ENCODE data around the gene PARD3B. TPM values are rescaled to one million over a fixed set of nuclear protein-coding genes. Genes with fewer than 3 reads are reported as not detected.

Gene PARD3B
- polyA plus RNA-seq, 1 donor: 14.0 TPM

DNA sequence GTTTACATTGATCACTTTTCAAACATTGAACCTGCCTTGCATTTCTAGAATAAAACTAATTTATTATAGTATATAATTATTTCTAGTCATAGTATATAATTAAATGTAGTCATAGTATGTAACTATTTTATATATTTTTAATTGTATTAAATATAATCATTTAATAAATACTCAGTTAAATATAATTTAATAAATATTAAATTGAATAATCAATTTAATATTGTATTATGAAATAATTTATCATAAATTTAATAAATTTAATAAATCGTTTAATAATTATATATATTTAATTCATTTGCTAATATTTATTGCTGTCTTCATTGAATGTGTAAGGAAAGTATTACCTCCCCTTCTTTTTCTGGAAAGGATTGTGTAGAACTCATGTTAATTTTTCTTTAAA is 911.4 kb downstream of the PARD3B start:
- no peak overlapping the region for H3K4me3 ChIP-seq (ENCODE audit: low read length)
- no peak for DNase-seq
- no CpG with 5 or more reads among the region's 1 CpG for WGBS (ENCODE audit: insufficient coverage, low lambda C conversion rate)

DNA sequence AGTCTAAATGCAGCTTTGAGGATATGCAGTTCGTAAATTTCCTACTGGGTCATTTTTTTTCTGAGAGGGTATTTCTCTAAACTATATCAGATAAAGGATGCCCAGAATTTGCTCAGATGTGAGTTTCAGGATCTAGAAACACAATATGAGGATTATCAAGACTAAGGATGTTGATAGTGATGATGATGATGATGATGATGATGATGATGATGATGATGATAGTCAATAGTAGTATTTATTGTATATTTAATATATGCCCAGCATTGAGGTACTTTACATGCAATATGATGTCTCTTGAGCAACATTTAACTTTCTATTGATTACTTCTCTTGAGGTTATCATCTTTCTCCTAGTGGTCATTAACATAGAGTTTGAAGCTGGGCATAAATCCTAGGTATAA is 914.9 kb downstream of the PARD3B start:
- H3K4me3 ChIP-seq (ENCODE audit: low read length): no peak overlapping the region
- 83% methylated on average over 1 of the region's 1 CpG for WGBS (ENCODE audit: insufficient coverage, low lambda C conversion rate)
- no peak for DNase-seq
- H3K4me1 ChIP-seq (ENCODE audit: control insufficient read depth, insufficient read depth, low read length): no peaks in the 10 kb centered on the region
- no peaks in the 10 kb centered on the region for H3K9me3 ChIP-seq (ENCODE audit: control insufficient read depth, low read depth, low read length)
- no peak overlapping the region for H3K27ac ChIP-seq (ENCODE audit: low read length)
- H3K27me3 ChIP-seq (ENCODE audit: control insufficient read depth, insufficient read depth, low read length): no peaks in the 10 kb centered on the region
- no peaks in the 10 kb centered on the region for H3K36me3 ChIP-seq (ENCODE audit: control insufficient read depth, insufficient read depth, low read length)

More for the DNA sequence above, 911.4 kb downstream of the PARD3B start:
- H3K4me1 ChIP-seq (ENCODE audit: control insufficient read depth, insufficient read depth, low read length): no peaks in the 10 kb centered on the region
- no peaks in the 10 kb centered on the region for H3K27me3 ChIP-seq (ENCODE audit: control insufficient read depth, insufficient read depth, low read length)
- H3K27ac ChIP-seq (ENCODE audit: low read length): no peak overlapping the region
- no peaks in the 10 kb centered on the region for H3K36me3 ChIP-seq (ENCODE audit: control insufficient read depth, insufficient read depth, low read length)
- H3K9me3 ChIP-seq (ENCODE audit: control insufficient read depth, low read depth, low read length): no peaks in the 10 kb centered on the region

DNA sequence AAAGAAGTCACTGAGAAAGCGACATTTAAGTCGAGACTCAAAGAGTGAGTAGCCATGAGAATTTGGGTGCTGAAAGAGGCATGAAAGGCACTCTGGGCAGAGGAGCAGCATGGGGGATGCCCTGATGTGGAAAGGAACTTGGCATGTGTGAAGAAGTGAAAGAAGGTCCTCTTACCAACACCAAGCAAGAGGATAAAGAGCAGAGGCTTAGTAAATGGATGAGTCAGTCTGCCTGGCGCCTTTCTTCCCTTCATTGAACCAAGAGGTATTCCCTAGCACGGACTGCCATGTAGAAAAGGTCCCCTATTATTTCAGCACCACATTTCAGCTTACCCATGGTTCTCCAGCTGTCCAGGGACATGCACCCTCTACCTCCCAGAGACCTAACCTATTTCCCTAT is 915.9 kb downstream of the PARD3B start:
- WGBS (ENCODE audit: insufficient coverage, low lambda C conversion rate): 100% methylated on average over 3 of the region's 4 CpGs
- no peak for DNase-seq
- H3K4me1 ChIP-seq (ENCODE audit: control insufficient read depth, insufficient read depth, low read length): no peaks in the 10 kb centered on the region
- no peaks in the 10 kb centered on the region for H3K36me3 ChIP-seq (ENCODE audit: control insufficient read depth, insufficient read depth, low read length)
- H3K27ac ChIP-seq (ENCODE audit: low read length): no peak overlapping the region
- H3K4me3 ChIP-seq (ENCODE audit: low read length): no peak overlapping the region
- H3K27me3 ChIP-seq (ENCODE audit: control insufficient read depth, insufficient read depth, low read length): no peaks in the 10 kb centered on the region
- no peaks in the 10 kb centered on the region for H3K9me3 ChIP-seq (ENCODE audit: control insufficient read depth, low read depth, low read length)

DNA sequence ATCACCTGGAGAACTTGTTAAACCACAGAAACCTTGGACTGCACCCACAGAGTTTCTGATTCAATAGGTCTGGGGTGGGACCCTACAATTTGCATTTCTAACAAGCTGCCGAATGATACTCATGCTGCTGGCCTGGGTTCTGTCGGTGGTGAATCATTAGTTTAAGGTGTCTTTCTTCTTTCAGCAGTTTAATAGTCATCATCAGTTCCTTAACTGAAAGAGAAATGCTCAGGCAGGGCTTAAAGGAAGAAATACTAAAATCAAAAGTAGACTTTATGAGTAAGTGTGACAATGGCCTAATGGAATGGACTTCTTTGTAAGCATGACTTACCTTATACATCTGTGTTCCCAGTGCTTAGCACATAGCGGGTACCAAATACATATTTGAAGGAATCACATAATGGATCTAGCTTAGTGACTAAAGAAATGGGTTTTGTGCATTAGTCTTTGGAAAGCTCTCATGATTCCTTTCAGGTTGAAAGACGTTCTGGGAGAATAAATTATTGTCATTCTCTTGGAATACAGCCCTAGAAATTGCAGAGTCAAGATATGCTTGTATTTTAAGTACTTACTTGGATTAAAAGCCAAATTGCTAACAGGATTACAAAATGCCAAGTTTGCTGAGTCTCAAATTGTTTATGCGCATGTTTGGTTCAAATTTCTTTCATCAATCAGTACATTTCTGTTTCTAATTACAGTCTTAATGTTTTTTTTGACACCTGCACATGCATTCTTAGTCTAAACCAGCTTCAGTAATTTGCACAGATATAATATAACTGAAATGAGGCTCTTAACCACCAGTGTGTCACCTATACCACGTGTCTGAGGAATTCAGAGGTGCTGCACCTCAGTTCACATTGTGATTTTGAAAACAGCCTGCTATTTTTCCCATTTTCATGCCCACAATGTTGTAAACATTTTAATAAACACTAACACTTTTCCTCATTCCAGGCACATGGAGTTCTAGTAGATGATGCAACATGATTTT is 916.7 kb downstream of the PARD3B start:
- Histone ChIP-seq H3K9me3 (ENCODE audit: control insufficient read depth, low read depth, low read length) (no peaks in the 10 kb centered on the region), H3K4me3 (ENCODE audit: low read length) (no peak overlapping the region), H3K4me1 (ENCODE audit: control insufficient read depth, insufficient read depth, low read length) (no peaks in the 10 kb centered on the region), H3K27me3 (ENCODE audit: control insufficient read depth, insufficient read depth, low read length) (no peaks in the 10 kb centered on the region), H3K36me3 (ENCODE audit: control insufficient read depth, insufficient read depth, low read length) (no peaks in the 10 kb centered on the region), H3K27ac (ENCODE audit: low read length) (no peak overlapping the region)
- no peak for DNase-seq
- 100% methylated on average over 2 of the region's 6 CpGs for WGBS (ENCODE audit: insufficient coverage, low lambda C conversion rate)

DNA sequence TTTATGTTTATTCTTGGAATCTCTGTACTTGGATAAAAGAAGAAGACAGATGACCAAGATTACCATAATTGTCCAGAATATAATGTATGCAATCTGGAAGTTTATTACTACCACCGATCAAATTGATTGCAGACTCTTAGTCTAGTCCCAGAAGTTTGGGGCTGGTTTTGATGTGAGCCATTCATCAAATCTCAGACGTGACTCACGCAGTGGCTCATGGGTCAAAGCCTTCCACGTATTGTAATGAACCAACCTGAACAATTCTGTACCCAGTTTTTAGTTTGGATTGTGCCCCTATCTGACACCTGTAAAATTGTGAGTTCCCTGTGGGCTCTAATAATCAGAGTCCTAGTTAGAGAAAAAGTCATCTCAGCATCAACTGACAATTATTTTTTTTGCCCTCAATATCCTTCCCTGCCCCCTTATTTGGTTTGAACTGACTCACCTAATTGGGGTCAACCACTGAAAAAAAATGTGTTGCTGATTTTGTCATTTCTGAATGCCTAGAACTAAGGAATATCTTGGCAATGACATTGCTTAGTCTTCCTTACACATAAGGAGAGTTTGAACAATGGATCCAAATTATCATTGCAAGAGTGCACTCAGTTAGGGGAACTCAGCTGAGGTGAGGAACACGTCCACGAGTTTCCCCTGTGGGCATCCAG is 917.5 kb downstream of the PARD3B start:
- Histone ChIP-seq H3K4me3 (ENCODE audit: low read length) (no peak overlapping the region), H3K27me3 (ENCODE audit: control insufficient read depth, insufficient read depth, low read length) (no peaks in the 10 kb centered on the region), H3K4me1 (ENCODE audit: control insufficient read depth, insufficient read depth, low read length) (no peaks in the 10 kb centered on the region), H3K27ac (ENCODE audit: low read length) (no peak overlapping the region), H3K9me3 (ENCODE audit: control insufficient read depth, low read depth, low read length) (no peaks in the 10 kb centered on the region), H3K36me3 (ENCODE audit: control insufficient read depth, insufficient read depth, low read length) (no peaks in the 10 kb centered on the region)
- WGBS (ENCODE audit: insufficient coverage, low lambda C conversion rate): no CpG with 5 or more reads among the region's 6 CpGs
- DNase-seq: no peak

DNA sequence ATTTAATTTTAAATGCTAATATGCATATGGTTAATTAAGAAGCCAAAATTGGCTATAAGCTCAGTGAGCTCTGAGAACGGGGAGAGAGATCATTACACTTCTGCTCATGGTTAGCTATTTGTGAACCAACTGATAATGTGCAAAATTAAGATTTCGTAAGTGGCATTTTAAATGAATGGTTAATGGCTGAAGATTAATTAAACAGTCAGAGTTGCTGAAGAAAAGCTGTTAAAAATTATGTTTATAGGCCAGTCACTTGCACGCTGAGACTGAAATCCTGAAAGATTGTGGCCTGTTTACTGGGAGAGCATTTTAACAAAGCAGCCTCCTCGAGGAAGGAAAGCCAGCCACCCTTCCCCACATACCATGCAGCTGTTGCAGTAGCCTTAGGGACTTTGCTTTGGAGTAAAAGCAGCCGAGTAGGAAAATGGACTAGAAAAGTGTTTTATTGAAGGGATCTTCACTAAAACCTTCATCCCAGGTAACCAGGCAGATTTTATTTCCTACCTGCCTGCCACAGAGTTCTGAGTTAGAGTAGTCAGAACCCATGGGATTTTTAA is 918.3 kb downstream of the PARD3B start:
- no peak overlapping the region for H3K27ac ChIP-seq (ENCODE audit: low read length)
- H3K4me3 ChIP-seq (ENCODE audit: low read length): no peak overlapping the region
- DNase-seq: no peak
- no peaks in the 10 kb centered on the region for H3K36me3 ChIP-seq (ENCODE audit: control insufficient read depth, insufficient read depth, low read length)
- H3K9me3 ChIP-seq (ENCODE audit: control insufficient read depth, low read depth, low read length): no peaks in the 10 kb centered on the region
- no CpG with 5 or more reads among the region's 5 CpGs for WGBS (ENCODE audit: insufficient coverage, low lambda C conversion rate)
- no peaks in the 10 kb centered on the region for H3K4me1 ChIP-seq (ENCODE audit: control insufficient read depth, insufficient read depth, low read length)
- no peaks in the 10 kb centered on the region for H3K27me3 ChIP-seq (ENCODE audit: control insufficient read depth, insufficient read depth, low read length)

DNA sequence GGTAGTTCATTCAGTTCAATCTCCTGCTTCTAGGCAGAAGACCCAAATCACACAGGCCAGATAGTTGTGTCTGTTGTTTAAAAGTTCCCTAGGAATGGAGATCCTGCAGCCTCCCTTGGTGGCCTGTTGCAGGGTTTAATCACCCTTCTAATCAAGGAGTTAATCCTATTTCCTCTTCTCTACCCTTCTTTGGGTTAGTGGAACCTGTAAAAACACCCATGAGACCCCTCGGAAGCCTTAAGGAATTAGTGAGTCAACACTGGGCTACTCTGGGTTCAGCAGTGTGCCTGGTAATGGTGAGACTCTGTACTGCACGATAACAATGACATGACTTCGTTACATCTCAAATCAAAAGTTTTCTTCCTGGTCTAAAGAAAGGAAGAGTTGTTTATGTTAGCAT is 919.4 kb downstream of the PARD3B start:
- Histone ChIP-seq H3K9me3 (ENCODE audit: control insufficient read depth, low read depth, low read length) (no peaks in the 10 kb centered on the region), H3K36me3 (ENCODE audit: control insufficient read depth, insufficient read depth, low read length) (no peaks in the 10 kb centered on the region), H3K27me3 (ENCODE audit: control insufficient read depth, insufficient read depth, low read length) (no peaks in the 10 kb centered on the region), H3K4me3 (ENCODE audit: low read length) (no peak overlapping the region), H3K27ac (ENCODE audit: low read length) (no peak overlapping the region), H3K4me1 (ENCODE audit: control insufficient read depth, insufficient read depth, low read length) (no peaks in the 10 kb centered on the region)
- DNase-seq: no peak
- WGBS (ENCODE audit: insufficient coverage, low lambda C conversion rate): 93% methylated on average over 3 of the region's 3 CpGs

DNA sequence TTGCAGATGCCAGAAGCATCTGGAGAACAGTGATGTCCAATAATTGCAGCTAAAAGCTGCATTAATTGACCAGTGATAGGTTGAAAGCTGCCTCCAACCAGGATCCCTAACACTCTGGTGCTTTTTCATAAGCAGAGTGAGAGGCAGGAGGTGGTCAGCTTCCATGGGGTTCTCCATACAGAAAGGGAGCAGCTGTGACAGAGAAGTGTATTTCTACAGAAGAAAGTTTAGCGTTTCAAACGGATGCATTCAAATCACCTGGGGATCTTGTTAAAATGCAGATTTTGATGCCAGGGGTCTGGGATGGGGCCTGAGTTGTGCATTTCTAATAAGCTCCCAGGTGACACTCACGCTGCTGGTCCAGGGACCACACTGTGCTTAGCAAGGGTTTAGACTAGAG is 920.5 kb downstream of the PARD3B start:
- no peak overlapping the region for H3K4me3 ChIP-seq (ENCODE audit: low read length)
- no peaks in the 10 kb centered on the region for H3K4me1 ChIP-seq (ENCODE audit: control insufficient read depth, insufficient read depth, low read length)
- H3K27ac ChIP-seq (ENCODE audit: low read length): no peak overlapping the region
- no peak for DNase-seq
- H3K36me3 ChIP-seq (ENCODE audit: control insufficient read depth, insufficient read depth, low read length): no peaks in the 10 kb centered on the region
- no peaks in the 10 kb centered on the region for H3K27me3 ChIP-seq (ENCODE audit: control insufficient read depth, insufficient read depth, low read length)
- H3K9me3 ChIP-seq (ENCODE audit: control insufficient read depth, low read depth, low read length): no peaks in the 10 kb centered on the region
- 83% methylated on average over 2 of the region's 3 CpGs for WGBS (ENCODE audit: insufficient coverage, low lambda C conversion rate)

DNA sequence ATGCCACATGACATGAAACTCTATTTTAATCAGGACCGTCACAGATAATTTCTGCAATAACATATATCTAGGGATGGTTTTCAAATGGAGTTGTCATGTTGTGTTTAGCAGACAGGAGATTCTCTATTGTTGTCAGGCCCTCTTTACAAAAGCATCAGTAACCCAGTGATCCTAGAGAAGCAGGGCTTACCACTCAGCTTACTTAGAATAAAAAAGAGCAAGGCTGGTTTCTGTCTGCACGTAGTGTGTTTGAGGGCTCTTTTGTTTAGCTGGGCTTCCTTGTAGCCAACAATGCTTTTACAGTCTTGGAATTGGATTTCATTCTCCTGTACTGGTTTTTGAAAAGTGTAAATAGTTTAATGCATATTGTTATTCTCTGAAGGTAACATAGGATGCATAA is 926.5 kb downstream of the PARD3B start:
- no peak overlapping the region for H3K27ac ChIP-seq (ENCODE audit: low read length)
- no peaks in the 10 kb centered on the region for H3K27me3 ChIP-seq (ENCODE audit: control insufficient read depth, insufficient read depth, low read length)
- no CpG with 5 or more reads among the region's 2 CpGs for WGBS (ENCODE audit: insufficient coverage, low lambda C conversion rate)

DNA sequence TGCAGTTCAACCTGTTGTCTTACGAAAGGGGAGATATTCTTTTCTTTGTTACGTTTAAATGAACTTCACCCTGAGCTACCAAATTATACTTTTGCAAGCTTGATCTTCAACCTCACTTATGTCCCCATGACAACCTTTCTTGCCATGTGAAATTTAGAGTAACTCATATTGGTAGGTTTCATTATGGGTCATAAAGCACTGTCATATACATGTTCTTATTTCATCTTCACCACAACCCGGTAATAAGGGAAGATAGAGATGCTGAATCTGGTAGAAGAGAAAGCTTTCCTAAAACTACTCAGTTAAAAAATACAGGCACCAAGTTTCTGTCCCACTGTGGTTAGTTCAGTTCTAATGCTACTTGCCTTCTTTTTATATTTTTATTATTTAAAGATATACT is 928.5 kb downstream of the PARD3B start:
- no peaks in the 10 kb centered on the region for H3K9me3 ChIP-seq (ENCODE audit: control insufficient read depth, low read depth, low read length)
- H3K4me1 ChIP-seq (ENCODE audit: control insufficient read depth, insufficient read depth, low read length): peaks cover 10% of the 10 kb centered on the region
- H3K27me3 ChIP-seq (ENCODE audit: control insufficient read depth, insufficient read depth, low read length): no peaks in the 10 kb centered on the region
- no peaks in the 10 kb centered on the region for H3K36me3 ChIP-seq (ENCODE audit: control insufficient read depth, insufficient read depth, low read length)
- WGBS (ENCODE audit: insufficient coverage, low lambda C conversion rate): 67% methylated on average over 1 of the region's 3 CpGs
- H3K27ac ChIP-seq (ENCODE audit: low read length): no peak overlapping the region
- no peak overlapping the region for H3K4me3 ChIP-seq (ENCODE audit: low read length)
- no peak for DNase-seq

More for the DNA sequence above, 926.5 kb downstream of the PARD3B start:
- no peaks in the 10 kb centered on the region for H3K9me3 ChIP-seq (ENCODE audit: control insufficient read depth, low read depth, low read length)
- DNase-seq: no peak
- H3K36me3 ChIP-seq (ENCODE audit: control insufficient read depth, insufficient read depth, low read length): no peaks in the 10 kb centered on the region
- H3K4me3 ChIP-seq (ENCODE audit: low read length): no peak overlapping the region
- H3K4me1 ChIP-seq (ENCODE audit: control insufficient read depth, insufficient read depth, low read length): no peaks in the 10 kb centered on the region

Measured in large intestine (tissue), 3 donors.